GM06990 (cell line): ENCODE data around the gene FBXO46.

Experiments used
- DNase-seq: peaks from one replicate; pipeline ENCODE4 v3.0.0-alpha.2; 2011; ENCODE audit not compliant: insufficient read length; ENCODE audit errors: extremely low read depth
- H3K27me3 ChIP-seq: replicated peaks from 2 replicates; pipeline ENCODE4 v1.6.0; 2011; ENCODE audit warnings: low read length; ENCODE audit not compliant: control insufficient read depth, insufficient read depth
- H3K36me3 ChIP-seq: 2 replicates; pipeline ENCODE4 v1.5.1; 2011; ENCODE audit warnings: low read length; ENCODE audit not compliant: control insufficient read depth, insufficient read depth
- H3K4me3 ChIP-seq: replicated peaks from 2 replicates; pipeline ENCODE4 v1.5.1; 2011; ENCODE audit warnings: low read depth, mild to moderate bottlenecking, control low read depth, low read length
- CTCF ChIP-seq: IDR thresholded peaks from 2 replicates; pipeline ENCODE4 v1.5.1; 2011; ENCODE audit warnings: low read length, control low read depth, mild to moderate bottlenecking, inconsistent platforms; ENCODE audit not compliant: insufficient read depth, poor library complexity, severe bottlenecking

The FBXO46 gene

GRCh38 chr19:45710356-45711130 lies 20.2 kb downstream of the FBXO46 start:
- no peak for DNase-seq
- peaks cover 25% of the 10 kb centered on the region for H3K36me3 ChIP-seq

GRCh38 chr19:45705710-45706415 lies 24.8 kb downstream of the FBXO46 start:
- no peak for TF ChIP-seq CTCF
- no peak for DNase-seq
- H3K27me3 ChIP-seq = no peaks in the 10 kb centered on the region
- H3K36me3 ChIP-seq = peaks cover 25% of the 10 kb centered on the region
- H3K4me3 ChIP-seq = no peak overlapping the region

More at GRCh38 chr19:45710356-45711130, 20.2 kb downstream of the FBXO46 start:
- TF ChIP-seq CTCF = no peak
- Histone ChIP-seq H3K4me3 (no peak overlapping the region), H3K27me3 (no peaks in the 10 kb centered on the region)

GRCh38 chr19:45705115-45705514 lies 25.6 kb downstream of the FBXO46 start:
- no peaks in the 10 kb centered on the region for H3K27me3 ChIP-seq
- no peak overlapping the region for H3K4me3 ChIP-seq
- no peak for DNase-seq
- H3K36me3 ChIP-seq = peaks cover 22% of the 10 kb centered on the region
- no peak for TF ChIP-seq CTCF

GRCh38 chr19:45701676-45702075 lies 29.0 kb downstream of the FBXO46 start:
- no peak for TF ChIP-seq CTCF
- H3K4me3 ChIP-seq = no peak overlapping the region
- no peaks in the 10 kb centered on the region for H3K27me3 ChIP-seq
- no peak for DNase-seq
- H3K36me3 ChIP-seq = peaks cover 23% of the 10 kb centered on the region

GRCh38 chr19:45693106-45693788 lies 37.4 kb downstream of the FBXO46 start:
- Histone ChIP-seq H3K4me3 (peak overlapping the region; percentile 75), H3K27me3 (no peaks in the 10 kb centered on the region), H3K36me3 (peaks cover 14% of the 10 kb centered on the region)
- peak; percentile 99 for TF ChIP-seq CTCF
- peak; percentile 66 for DNase-seq
